Stimulated activated CD8-positive, alpha-beta memory T cell treated with anti-CD3 and anti-CD28 coated beads, Interleukin-15, amount 100 ng/mL, for 4 hours (primary cell): ENCODE measurements around the gene ZNF787.

Experiments
- DNase-seq, 2 donors: peaks; one replicate each; pipeline ENCODE4 v3.0.0-alpha.2; 2020; ENCODE audit warnings: low read depth in 2 of 2

The ZNF787 gene

GRCh38 chr19:56144376-56144775 lies 23.3 kb upstream of the ZNF787 start:
- DNase-seq, result no peak

- no peak for DNase-seq
Measured at GRCh38 chr19:56142897-56143434, 21.9 kb upstream of the ZNF787 start.

- no peak for DNase-seq
Measured at GRCh38 chr19:56142087-56142787, 21.1 kb upstream of the ZNF787 start.

- no peak for DNase-seq
Measured at GRCh38 chr19:56141417-56141993, 20.4 kb upstream of the ZNF787 start.

DNA sequence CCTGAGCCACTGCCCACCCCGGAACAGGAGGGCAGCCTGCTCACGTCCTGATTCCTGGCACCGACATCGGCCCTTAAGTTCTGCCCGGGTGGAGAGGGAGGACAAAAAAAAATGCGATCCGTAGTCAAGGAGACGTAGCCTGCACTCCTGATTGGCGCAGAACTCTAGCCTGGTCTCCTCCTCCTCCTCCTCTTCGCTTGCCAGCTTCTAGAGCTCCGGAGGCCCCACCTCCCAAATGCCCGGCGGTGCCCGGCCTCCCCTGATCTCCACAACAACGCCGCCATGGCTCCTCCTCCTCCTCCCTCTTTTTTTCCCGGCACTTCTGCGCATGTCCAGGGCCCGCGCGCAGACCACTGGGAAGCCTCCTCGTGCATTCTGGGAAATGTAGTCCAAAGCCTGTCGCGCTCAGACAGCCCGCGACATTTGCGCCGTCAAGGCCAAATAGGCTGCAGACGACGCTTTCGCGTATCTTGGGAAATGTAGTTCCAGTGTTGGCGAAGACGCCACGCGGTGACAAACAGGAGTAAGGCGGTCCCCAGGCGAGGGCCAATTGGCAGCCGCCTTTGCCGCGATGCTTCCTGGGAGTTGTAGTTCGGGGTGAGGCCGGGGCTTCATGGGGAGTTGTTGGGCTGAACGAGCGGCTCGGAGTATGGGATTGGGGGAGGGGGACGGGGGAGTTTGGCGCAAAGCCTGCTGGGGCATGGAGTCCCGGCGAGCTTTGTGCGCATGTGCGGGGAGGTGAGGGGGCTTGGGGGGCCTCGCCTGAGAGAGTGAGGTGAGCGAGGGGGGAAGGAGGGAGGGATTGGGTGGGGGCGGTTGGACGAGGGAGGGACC lies 19.7 kb upstream of the ZNF787 start, which contains the start of gene ZNF444:
ZNF444 (plus strand) TSS at position 705 of the 834 bp plus-strand sequence. CDS start 5,625 bp downstream, outside the sequence.
- DNase-seq, result peak; percentile 99 to 100

- DNase-seq, result no peak
Measured at GRCh38 chr19:56139847-56140582, 18.9 kb upstream of the ZNF787 start.

GRCh38 chr19:56138069-56138468 lies 17.0 kb upstream of the ZNF787 start:
- DNase-seq, result no peak

- DNase-seq, result no peak
Measured at GRCh38 chr19:56137405-56137804, 16.3 kb upstream of the ZNF787 start.

- no peak for DNase-seq
Measured at GRCh38 chr19:56136362-56136761, 15.3 kb upstream of the ZNF787 start.

- no peak for DNase-seq
Measured at GRCh38 chr19:56134654-56134921, 13.5 kb upstream of the ZNF787 start.

DNA sequence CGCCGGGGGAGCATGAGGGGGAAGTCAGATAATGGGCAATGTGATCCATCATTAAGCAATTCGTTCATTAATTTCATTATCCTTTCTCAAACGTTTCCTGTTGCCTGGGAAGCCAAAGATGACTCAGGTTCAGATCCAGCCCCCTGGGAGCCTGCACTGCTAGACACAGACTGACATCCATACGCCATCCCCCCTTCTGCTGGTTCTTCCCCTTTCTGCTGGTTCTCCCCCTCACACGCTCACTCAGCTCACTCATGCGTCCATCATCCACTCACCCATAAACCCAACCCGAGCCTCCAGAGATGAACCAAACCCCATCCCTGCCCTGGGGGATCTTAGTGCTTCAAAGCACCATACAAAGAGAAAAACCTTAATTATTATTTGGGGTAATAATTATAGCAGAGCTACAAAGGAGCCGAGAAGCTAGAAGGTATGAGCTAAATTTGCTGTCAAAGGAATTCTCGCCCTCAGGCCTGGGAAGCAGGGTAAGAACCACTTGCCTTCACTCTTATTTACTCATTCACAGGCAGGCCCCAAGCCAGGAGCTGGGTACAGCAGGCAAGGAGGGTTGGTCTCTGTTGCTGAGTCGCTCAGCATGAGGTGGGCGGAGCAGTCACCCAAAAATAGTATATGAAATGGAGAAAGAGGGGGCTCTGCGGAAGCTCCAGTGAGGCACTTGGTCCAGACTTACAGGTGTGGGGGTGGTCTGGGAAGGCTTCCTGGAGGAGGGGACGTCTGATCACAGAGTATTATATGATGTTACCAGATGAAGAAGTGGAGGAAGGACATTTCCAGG lies 13.0 kb upstream of the ZNF787 start:
- DNase-seq, result no peak

DNA sequence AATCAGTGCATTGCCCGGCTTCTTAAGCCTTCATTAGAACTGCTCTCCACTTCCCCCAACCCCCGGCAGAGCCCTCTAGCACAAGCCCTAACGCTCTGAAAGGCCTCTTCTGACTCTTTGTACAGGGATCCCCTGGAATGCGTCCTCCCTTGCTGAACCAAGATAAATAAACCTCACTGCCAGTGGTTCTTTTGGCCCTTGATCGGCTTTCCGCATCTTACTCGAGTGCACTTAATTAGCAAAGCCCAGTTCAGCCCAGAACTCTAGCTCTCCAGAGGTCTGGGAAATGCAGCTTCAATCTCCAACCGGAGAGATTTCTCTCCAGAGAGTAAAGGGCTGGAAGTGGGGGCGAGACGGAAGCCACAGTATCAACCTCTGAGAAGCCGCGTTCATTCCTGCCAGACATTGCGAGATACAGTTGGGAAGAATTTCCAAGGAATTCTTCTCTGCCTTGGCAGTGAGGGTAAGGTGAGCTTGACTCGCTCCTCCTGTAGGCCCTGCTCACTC lies 11.3 kb upstream of the ZNF787 start:
- no peak for DNase-seq

DNA sequence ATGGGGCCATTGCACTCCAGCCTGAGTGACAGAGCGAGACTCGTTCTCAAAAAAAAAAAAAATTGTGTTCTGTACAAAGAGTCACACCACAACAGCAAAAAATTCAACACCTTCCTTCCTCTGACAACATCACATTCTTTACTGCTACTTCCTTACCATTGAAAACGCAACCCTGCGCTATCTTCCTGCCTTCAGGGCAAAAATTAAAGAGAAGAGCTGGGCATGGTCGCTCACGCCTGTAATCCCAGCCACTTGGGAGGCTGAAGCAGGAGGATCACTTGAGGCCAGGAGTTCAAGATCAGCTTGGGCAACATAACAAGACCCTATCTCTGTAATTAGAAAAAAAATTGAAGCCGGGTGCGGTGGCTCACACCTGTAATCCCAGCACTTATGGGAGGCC lies 10.6 kb upstream of the ZNF787 start:
- DNase-seq, result no peak

GRCh38 chr19:56130006-56130405 lies 8.9 kb upstream of the ZNF787 start:
- DNase-seq, result no peak

DNA sequence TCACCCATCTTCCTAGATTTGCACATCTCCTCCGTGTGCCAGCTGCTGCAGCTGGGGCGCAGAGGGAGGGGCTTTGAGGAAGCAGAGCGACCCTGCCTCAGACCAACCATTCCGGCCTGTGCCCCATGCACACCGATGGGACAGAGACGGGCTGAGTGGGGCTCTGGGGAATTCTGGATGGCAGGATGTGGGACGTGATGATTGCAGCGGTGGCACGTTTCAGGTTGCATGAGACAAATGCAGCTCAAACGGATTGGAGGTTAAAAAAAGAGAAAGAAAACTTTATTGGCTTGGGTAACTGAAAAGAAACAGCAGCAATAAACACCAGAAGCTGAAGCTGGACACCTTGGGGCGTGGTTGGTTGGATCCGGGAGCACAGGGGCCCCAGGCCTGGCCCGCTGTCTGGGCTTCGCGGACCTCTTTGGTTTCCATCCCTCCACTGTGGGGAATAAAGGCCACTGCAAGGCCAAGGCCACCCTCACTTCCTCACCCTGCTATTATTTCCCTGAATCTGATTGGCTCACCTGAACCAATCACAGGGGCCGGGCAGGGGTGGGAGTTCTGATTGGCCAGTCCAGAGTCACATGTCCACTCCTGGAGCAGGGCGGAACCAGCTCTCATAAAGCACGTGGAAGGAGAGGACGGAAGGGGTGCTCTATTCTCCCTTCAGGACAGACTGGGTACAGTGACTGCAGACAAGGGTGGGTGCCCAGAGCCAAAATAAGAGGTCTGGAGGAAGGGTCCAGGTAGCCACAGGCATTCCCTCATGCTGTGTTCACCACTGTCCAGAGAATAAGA lies 6.1 kb upstream of the ZNF787 start:
- DNase-seq, result no peak

DNA sequence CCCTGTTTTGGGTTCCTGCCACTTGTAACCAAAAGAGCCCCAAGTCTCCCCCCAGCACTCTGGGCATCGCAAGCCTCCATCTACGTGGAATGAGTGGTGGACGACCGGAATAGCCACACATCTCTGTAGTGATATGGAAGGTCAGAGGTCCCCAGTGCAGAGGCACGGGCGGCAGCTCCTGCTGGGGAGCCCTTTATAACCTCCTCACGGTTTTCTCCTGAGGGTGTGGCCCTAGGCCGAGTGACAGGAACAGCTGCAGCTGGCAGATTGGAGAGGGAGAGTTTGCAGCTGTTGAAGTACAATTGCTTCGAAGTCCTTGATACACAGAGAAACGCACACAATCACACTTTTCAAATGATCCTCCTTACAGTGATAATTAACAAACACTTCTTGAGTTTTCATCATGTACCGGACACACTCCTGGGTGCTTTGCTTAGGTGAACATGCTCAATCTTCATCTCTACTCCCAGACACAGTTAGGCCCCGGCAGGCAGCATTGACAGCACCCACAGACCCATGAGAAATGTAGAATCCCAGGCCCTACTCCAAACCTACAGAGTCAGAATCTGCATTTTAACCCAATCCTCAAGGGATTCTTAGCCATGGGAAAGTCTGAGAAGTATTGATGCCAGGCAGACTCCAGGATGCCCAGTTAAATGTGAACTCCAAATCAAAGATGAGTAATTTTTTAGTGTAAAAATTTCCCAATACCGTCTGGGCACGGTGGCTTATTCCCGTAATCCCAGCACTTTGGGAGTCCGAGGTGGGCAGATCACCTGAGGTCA lies 4.9 kb upstream of the ZNF787 start:
- no peak for DNase-seq

- no peak for DNase-seq
Measured at GRCh38 chr19:56124578-56124977, 3.5 kb upstream of the ZNF787 start.

- no peak for DNase-seq
Measured at GRCh38 chr19:56123266-56123891, 2.3 kb upstream of the ZNF787 start.
